ENCODE data around the gene TPK1. TPM values are rescaled to one million over a fixed set of nuclear protein-coding genes. Genes with fewer than 3 reads are reported as not detected.

Gene TPK1
- total and polyA plus RNA-seq, 7 donors = 1.7 to 5.1 (median 2.5) TPM

DNA sequence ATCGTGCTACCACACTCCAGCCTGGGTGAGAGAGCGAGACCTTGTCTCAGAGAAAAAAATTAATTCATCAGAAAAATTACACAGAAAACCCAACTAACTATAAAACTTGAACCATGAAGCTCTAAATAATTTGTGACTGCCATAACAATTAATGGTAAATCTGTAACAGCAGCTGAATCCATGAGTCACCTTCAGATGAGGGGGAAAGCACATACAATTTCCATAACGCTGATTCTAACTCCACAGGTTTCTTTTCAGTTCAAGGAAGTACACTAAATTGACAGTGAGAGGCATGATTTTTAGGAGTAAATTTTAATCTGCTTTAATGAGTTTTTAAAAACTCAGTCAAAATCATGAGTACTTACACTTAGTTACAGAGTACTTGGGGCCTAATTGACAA, 312.2 kb downstream of the TPK1 start:
- Histone ChIP-seq H3K27ac (no peak overlapping the region), H3K4me1 (peaks cover 3% of the 10 kb centered on the region), H3K9me3 (no peaks in the 10 kb centered on the region), H3K4me3 (no peak overlapping the region), H3K36me3 (ENCODE audit: insufficient read depth in 1 of 2, low read depth in 1 of 2) (no peaks in the 10 kb centered on the region), H3K27me3 (ENCODE audit: insufficient read depth in 3 of 3, low read length in 2 of 3) (no peaks in the 10 kb centered on the region)
- ATAC-seq (no peak), DNase-seq (no peak)
- intact Hi-C loops (cut with DNase I) = no loop called here
- TF ChIP-seq, protein P1, sequence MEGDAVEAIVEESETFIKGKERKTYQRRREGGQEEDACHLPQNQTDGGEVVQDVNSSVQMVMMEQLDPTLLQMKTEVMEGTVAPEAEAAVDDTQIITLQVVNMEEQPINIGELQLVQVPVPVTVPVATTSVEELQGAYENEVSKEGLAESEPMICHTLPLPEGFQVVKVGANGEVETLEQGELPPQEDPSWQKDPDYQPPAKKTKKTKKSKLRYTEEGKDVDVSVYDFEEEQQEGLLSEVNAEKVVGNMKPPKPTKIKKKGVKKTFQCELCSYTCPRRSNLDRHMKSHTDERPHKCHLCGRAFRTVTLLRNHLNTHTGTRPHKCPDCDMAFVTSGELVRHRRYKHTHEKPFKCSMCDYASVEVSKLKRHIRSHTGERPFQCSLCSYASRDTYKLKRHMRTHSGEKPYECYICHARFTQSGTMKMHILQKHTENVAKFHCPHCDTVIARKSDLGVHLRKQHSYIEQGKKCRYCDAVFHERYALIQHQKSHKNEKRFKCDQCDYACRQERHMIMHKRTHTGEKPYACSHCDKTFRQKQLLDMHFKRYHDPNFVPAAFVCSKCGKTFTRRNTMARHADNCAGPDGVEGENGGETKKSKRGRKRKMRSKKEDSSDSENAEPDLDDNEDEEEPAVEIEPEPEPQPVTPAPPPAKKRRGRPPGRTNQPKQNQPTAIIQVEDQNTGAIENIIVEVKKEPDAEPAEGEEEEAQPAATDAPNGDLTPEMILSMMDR (IDR thresholded peaks at IDR 0.05) = no peak
- 84 to 86% (median 86%) methylated on average over 3 of the region's 3 CpGs for WGBS, 3 donors

- no peaks in the 10 kb centered on the region for H3K36me3 ChIP-seq (ENCODE audit: insufficient read depth in 1 of 2, low read depth in 1 of 2)
- TF ChIP-seq, protein P1 (IDR thresholded peaks at IDR 0.05) = no peak
- intact Hi-C loops (cut with DNase I) = no loop called here
- no peak overlapping the region for H3K4me3 ChIP-seq
- peaks cover 3% of the 10 kb centered on the region for H3K4me1 ChIP-seq
- DNase-seq (no peak), ATAC-seq (no peak)
- H3K27me3 ChIP-seq (ENCODE audit: insufficient read depth in 3 of 3, low read length in 2 of 3) = no peaks in the 10 kb centered on the region
- H3K9me3 ChIP-seq = no peaks in the 10 kb centered on the region
- WGBS, 3 donors = 19 to 34% (median 22%) methylated on average over 4 of the region's 4 CpGs
- no peak overlapping the region for H3K27ac ChIP-seq
Measured at GRCh38 chr7:144519925-144520324, 315.9 kb downstream of the TPK1 start.

DNA sequence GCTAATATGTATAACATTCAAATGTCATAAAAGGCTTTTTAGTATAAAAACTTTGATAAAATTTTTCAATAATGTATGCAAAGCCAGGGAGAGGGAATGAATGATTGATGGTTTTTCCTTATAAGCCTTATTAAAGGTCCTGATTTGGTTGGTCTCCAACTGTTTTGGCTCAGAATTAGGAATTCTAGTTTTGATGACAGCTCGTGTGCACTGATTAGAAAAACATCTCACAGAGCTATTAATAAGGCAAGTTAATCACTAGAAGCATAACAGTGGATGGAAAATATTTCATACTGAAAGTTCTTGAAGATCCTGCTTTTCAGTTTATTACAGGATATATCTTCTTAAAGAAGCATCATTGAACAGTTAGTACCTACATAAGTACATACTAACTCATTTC, 317.5 kb downstream of the TPK1 start:
- Histone ChIP-seq H3K27ac (no peak overlapping the region), H3K4me3 (no peak overlapping the region), H3K9me3 (no peaks in the 10 kb centered on the region), H3K36me3 (ENCODE audit: insufficient read depth in 1 of 2, low read depth in 1 of 2) (no peaks in the 10 kb centered on the region), H3K27me3 (ENCODE audit: insufficient read depth in 3 of 3, low read length in 2 of 3) (no peaks in the 10 kb centered on the region), H3K4me1 (peaks cover 3% of the 10 kb centered on the region)
- TF ChIP-seq, protein P1 (IDR thresholded peaks at IDR 0.05) = no peak
- intact Hi-C loops (cut with DNase I) = no loop called here
- no peak for ATAC-seq
- DNase-seq = no peak
- 18 to 26% (median 23%) methylated on average over 1 of the region's 1 CpG for WGBS, 3 donors

DNA sequence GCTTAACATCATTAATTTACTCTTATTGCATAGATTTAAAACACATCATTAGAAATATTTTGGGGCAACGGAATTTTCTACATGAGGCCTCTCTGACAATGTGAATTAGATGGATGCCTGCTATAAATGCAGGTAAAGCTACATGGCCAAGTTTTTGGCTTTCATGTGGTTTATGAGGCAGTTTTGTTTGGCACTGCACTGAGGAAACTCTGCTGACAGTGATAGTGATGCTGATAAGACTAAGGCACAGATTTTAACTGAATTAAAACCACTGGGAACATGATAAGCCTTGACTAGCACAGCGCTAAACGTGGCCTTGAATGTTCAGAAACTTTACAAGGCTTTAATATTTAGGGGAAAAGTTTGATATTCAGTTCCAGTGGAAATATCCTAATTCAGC, 318.1 kb downstream of the TPK1 start:
- H3K4me1 ChIP-seq = peaks cover 3% of the 10 kb centered on the region
- ATAC-seq (no peak), DNase-seq (no peak)
- intact Hi-C loops (cut with DNase I) = no loop called here
- 53 to 69% (median 61%) methylated on average over 3 of the region's 3 CpGs for WGBS, 3 donors
- no peak overlapping the region for H3K27ac ChIP-seq
- H3K9me3 ChIP-seq = no peaks in the 10 kb centered on the region
- TF ChIP-seq, protein P1 (IDR thresholded peaks at IDR 0.05) = no peak
- H3K4me3 ChIP-seq = no peak overlapping the region
- no peaks in the 10 kb centered on the region for H3K36me3 ChIP-seq (ENCODE audit: insufficient read depth in 1 of 2, low read depth in 1 of 2)
- no peaks in the 10 kb centered on the region for H3K27me3 ChIP-seq (ENCODE audit: insufficient read depth in 3 of 3, low read length in 2 of 3)

- ATAC-seq = no peak
- Histone ChIP-seq H3K27me3 (ENCODE audit: insufficient read depth in 3 of 3, low read length in 2 of 3) (no peaks in the 10 kb centered on the region), H3K9me3 (no peaks in the 10 kb centered on the region), H3K4me3 (no peak overlapping the region), H3K27ac (no peak overlapping the region), H3K4me1 (peaks cover 3% of the 10 kb centered on the region), H3K36me3 (ENCODE audit: insufficient read depth in 1 of 2, low read depth in 1 of 2) (no peaks in the 10 kb centered on the region)
- TF ChIP-seq, protein P1 (IDR thresholded peaks at IDR 0.05) = no peak
- no peak for DNase-seq
- 58 to 77% (median 73%) methylated on average over 3 of the region's 3 CpGs for WGBS, 3 donors
- intact Hi-C loops (cut with DNase I) = no loop called here
Measured at GRCh38 chr7:144516729-144517525, 318.9 kb downstream of the TPK1 start.

Data from psoas muscle (tissue), 8 donors.